Omental fat pad (tissue), 4 donors: ENCODE data around the gene IPO8. TPM values are rescaled to one million over a fixed set of nuclear protein-coding genes. Genes with fewer than 3 reads are reported as not detected.

Experiments
- ATAC-seq: fragments of 150-250 bp; one replicate; pipeline ENCODE4 v1.9.1; 2016; ENCODE audit warnings: mild to moderate bottlenecking, moderate library complexity; ENCODE audit not compliant: low FRiP score
- DNase-seq: peaks from one replicate; pipeline ENCODE4 v3.0.0-alpha.2; 2019; ENCODE audit warnings: low spot score
- total RNA-seq, 4 donors: library from RNA; depleted of rRNA; stranded (reverse); fragments of >200 nt; gene quantifications; one replicate each; pipeline ENCODE4 v1.1.0, GENCODE V29; 2016
- TF ChIP-seq, protein P1 (sequence below), 3 donors: fragments of 450-650 bp; IDR thresholded peaks; one replicate each; pipeline ENCODE4 v1.5.1; 2016 to 2017; ENCODE audit warnings: antibody characterized with exemption in 3 of 3, mild to moderate bottlenecking in 3 of 3, moderate library complexity in 2 of 3

IPO8 gene
- total RNA-seq, 4 donors from 2014 or later: 34.2 to 46.1 (median 39.2) TPM

DNA sequence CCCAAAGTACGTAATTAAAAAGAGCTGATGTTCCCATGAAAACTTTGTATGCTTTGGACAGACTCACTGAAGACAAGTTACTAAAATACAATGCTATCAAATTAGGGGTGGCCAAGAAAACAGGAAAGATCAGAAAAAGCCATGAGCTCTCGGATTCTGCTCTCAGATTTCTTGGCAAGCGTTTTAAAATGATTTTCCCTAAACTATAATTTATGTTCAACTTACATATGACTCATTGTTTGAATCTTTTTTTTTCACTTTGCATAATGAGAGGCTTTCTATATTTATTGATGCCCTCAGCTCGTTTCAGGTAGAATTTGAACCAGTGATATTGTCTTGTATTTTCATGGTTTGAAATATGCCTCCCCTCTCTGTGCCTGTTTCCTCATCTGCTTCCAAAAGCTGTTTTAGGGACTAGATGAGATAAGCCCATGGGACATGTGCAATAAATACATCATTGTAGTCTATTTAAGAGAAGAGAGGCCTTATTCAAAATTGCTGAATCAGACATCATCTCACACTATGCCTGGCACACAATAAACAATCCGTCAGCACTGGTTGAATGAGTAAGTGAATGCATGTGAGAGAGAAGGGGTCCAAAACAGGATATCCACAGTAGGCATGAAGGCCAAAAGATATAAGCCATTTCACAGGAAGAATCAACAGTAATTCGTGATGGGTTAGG, 4.7 kb upstream of the IPO8 start:
- TF ChIP-seq, protein P1, sequence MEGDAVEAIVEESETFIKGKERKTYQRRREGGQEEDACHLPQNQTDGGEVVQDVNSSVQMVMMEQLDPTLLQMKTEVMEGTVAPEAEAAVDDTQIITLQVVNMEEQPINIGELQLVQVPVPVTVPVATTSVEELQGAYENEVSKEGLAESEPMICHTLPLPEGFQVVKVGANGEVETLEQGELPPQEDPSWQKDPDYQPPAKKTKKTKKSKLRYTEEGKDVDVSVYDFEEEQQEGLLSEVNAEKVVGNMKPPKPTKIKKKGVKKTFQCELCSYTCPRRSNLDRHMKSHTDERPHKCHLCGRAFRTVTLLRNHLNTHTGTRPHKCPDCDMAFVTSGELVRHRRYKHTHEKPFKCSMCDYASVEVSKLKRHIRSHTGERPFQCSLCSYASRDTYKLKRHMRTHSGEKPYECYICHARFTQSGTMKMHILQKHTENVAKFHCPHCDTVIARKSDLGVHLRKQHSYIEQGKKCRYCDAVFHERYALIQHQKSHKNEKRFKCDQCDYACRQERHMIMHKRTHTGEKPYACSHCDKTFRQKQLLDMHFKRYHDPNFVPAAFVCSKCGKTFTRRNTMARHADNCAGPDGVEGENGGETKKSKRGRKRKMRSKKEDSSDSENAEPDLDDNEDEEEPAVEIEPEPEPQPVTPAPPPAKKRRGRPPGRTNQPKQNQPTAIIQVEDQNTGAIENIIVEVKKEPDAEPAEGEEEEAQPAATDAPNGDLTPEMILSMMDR (IDR thresholded peaks at IDR 0.05): no peak
- DNase-seq (no peak), ATAC-seq (no peak)

DNA sequence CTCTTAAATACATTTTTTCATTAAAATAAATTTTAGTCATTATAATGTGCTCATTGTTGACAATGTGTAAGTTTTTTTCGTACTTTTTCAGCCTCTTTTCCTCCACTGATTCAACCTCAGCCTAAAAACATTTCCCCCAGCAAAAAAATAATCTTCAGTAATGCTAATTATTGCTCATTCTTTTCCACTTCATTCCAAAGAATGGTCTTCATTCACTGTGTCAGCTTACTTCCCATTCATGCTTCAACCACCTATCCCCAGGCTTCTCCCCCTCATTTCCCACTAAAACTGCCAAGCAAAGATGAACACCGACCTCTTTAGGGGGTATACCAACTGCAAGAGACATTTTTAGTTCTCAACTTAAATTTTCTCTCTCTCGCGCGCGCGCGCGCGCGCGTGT, 2.7 kb upstream of the IPO8 start:
- no peak for ATAC-seq
- DNase-seq: no peak
- TF ChIP-seq, protein P1 (IDR thresholded peaks at IDR 0.05): no peak

DNA sequence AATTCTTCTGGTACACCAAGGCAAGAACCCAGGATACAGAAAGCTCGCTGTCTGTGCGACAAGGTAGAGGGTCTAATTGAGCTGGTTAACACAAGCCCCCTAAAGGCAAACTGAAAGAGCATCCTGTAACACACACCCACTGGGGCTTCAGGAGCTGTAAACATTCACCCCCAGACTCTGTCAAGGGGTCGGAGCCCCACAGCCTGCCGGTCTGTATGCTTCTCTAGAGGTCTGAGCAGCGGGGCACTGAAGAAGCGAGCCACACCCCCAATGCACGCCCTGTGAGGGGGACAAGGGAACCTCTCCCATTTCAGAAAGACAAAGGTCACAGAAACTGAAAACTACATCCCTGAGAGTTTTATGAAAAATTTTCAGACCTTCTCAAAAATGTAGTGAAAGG, 1.3 kb upstream of the IPO8 start:
- ATAC-seq (no peak), DNase-seq (no peak)
- TF ChIP-seq, protein P1 (IDR thresholded peaks at IDR 0.05): no peak

DNA sequence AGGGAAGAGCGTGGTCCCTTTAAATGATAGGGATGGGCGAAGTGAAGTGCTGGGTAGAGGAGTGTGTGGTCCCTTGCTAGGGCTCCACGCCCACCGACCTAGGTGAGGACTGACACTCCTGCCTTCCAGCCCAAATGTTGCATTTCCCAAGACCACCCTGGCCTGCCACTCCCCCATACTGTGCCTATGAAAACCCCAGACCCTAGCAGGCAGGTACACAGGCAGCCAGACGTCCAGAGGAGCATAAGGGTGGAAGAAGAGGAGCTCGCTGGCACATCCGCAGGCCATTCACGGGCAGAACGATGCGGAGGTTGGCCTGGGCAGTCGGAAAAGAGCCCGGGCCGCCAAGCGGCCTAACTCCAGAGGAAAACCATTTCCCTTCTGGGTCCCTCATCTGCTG, 817 bp upstream of the IPO8 start:
- ATAC-seq: no peak
- TF ChIP-seq, protein P1 (IDR thresholded peaks at IDR 0.05): no peak
- no peak for DNase-seq

DNA sequence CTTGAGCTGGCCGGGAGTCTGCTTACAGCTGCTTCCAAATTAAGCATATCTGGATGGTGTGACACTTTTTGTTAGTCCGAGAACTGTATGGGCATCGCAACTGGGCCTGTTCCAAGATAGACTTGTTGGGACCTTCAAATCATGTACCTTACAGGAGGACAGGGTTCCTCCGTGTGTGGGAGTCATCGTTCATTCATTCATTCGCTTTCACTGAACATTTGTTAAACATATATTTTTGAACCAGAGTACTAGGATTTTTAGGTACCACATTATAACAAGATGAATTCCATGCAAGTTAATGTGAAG, 387 bp upstream of the IPO8 start:
- DNase-seq: no peak
- ATAC-seq: no peak
- TF ChIP-seq, protein P1 (IDR thresholded peaks at IDR 0.05): no peak

DNA sequence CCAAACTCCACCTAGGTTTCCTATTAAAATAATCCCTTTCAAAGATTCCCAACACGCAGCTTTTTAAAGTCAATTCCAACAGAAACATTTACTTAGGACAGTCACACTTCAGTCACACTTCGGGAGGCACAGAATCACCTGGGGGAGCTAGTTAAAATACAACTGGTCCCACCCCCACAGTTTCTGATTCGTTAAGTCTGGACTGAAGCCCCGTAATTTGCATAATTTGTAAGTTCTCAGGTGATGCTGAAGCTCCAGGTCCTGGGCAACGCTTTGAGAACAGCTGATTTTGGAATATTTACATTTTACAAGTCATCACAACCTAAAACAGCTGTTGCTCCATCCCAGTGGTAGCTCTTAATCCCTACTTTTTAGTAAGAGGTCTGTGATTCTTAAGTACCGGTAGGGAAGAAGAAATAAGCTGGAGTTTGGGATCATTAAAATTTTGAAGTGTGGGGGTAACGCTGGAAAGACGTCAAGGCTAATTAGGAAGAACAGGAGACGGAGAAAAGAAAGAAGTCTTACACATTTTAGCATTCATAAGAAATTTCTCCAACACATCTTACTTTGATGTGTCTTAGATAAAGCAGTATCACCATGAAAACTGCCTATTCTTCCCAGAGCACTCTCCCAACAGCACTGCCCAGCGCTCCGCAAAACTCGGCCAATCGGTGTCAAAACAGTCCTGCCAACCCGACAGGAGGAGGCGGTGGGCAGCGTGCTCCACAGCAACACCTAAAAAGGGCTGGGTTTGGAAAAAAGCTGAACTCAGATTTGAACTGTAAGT, 1.1 kb downstream of the IPO8 start:
- peak; percentile 68 for ATAC-seq
- TF ChIP-seq, protein P1 (IDR thresholded peaks at IDR 0.05): no peak
- DNase-seq: no peak

DNA sequence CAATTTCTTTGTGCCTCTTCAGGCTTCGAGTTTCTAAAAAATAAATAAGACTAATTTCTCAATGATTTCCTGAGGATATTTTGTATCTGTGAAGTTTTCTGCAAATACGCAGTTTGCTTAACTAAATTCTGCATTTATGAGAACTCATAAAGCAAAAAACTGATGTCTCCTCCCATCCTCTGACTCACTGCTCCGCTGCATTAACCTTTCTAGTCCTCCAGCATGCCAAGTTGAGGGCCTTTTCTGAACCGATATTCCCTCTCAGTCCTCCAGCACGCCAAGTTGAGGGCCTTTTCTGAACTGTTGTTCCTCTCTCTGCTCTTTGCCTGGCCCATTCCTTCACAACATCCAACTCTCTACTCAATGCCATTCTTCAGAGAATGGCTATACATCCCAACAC, 3.2 kb downstream of the IPO8 start:
- TF ChIP-seq, protein P1 (IDR thresholded peaks at IDR 0.05): no peak
- no peak for ATAC-seq
- no peak for DNase-seq
